ENCODE measurements around the gene NECAB2. TPM values are rescaled to one million over a fixed set of nuclear protein-coding genes. Genes with fewer than 3 reads are reported as not detected.

Gene NECAB2
- total and polyA plus RNA-seq, 2 donors (not counting 1 experiment from before 2014, with no cell fraction given): 0.03 to 0.17 TPM

DNA sequence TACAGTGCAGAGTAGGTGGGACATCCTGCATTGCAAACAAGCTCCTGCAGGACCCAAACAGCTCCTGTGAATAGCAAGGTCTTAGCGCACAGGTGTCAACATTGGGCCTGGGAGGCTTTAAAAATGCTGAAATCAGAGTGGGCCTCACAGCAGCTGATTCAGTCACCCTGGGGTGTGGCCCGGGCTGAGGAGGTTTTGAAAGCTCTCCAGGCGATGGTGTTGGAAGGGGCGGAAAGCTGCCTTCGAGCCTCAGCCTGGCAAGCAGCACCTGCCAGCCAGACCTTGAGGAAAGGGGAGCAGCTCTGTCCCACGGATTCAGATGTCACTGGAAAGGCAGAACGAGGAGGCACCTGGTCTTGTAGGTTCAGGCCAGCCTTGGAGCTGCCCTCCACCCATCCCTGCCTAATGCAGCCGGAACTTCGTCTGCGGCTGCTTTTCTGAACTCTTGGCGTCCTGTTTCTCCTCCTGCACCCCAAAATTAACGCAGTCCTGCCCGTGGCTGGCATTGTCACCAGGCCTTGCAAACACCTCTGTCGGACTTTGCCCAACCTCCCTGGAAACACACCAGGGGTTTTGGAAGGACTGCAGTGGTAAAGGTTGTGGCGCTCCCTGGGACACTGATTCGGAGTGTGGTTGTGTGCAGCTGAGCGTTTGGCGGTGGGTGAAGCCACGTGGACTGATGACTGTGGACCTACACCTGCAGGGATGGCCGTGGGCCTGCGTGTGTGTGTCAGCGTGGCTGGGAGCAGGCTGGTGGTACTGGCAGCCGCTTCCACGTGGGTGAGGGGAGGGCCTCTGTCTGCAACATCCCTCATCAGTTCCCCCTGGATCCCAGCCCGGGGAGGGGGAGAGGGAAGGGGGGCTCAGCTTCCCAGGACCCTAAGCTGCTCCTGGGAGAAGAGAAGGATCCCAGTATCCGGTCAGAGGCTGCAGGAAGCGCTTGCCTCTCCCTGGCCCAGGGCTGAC lies 3.4 kb downstream of the NECAB2 start:
- H3K36me3 ChIP-seq (ENCODE audit: control insufficient read depth, insufficient read depth, low read length): no peaks in the 10 kb centered on the region
- no peak for TF ChIP-seq EZH2 (IDR thresholded peaks at IDR 0.05; ENCODE audit: low read length, missing control alignments)
- TF ChIP-seq, protein P1, sequence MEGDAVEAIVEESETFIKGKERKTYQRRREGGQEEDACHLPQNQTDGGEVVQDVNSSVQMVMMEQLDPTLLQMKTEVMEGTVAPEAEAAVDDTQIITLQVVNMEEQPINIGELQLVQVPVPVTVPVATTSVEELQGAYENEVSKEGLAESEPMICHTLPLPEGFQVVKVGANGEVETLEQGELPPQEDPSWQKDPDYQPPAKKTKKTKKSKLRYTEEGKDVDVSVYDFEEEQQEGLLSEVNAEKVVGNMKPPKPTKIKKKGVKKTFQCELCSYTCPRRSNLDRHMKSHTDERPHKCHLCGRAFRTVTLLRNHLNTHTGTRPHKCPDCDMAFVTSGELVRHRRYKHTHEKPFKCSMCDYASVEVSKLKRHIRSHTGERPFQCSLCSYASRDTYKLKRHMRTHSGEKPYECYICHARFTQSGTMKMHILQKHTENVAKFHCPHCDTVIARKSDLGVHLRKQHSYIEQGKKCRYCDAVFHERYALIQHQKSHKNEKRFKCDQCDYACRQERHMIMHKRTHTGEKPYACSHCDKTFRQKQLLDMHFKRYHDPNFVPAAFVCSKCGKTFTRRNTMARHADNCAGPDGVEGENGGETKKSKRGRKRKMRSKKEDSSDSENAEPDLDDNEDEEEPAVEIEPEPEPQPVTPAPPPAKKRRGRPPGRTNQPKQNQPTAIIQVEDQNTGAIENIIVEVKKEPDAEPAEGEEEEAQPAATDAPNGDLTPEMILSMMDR (conservative IDR thresholded peaks at IDR 0.05 in 1 of 2, IDR thresholded peaks at IDR 0.05 in 1 of 2; ENCODE audit: low read depth in 1 of 2, low read length in 2 of 2): no peak
- H3K27me3 ChIP-seq (ENCODE audit: control insufficient read depth, insufficient read depth, low read length): peaks cover 4% of the 10 kb centered on the region
- no peaks in the 10 kb centered on the region for H4K20me1 ChIP-seq (ENCODE audit: control insufficient read depth, extremely low read depth, insufficient read depth, low read length)
- H3K9me3 ChIP-seq (ENCODE audit: control insufficient read depth, insufficient read depth, low read depth, low read length): no peaks in the 10 kb centered on the region
- H2AFZ ChIP-seq (ENCODE audit: low read length): no peak overlapping the region
- H3K4me1 ChIP-seq (ENCODE audit: control insufficient read depth, extremely low read depth, insufficient read depth, low read length): no peaks in the 10 kb centered on the region
- no peak overlapping the region for H3K9ac ChIP-seq (ENCODE audit: insufficient read depth, low read length)
- H3K4me2 ChIP-seq (ENCODE audit: extremely low read depth, insufficient read depth, low read length): no peak overlapping the region
- no peaks in the 10 kb centered on the region for H3K79me2 ChIP-seq (ENCODE audit: control insufficient read depth, insufficient read depth, low read length)
- no peak overlapping the region for H3K4me3 ChIP-seq (replicated peaks in 1 of 4; ENCODE audit: control extremely low read depth in 1 of 4, insufficient read depth in 1 of 4, low read depth in 3 of 4, low read length in 4 of 4)
- H3K27ac ChIP-seq (ENCODE audit: insufficient read depth, low read length): no peak overlapping the region
- no peak for DNase-seq (ENCODE audit: low read depth in 2 of 2)

DNA sequence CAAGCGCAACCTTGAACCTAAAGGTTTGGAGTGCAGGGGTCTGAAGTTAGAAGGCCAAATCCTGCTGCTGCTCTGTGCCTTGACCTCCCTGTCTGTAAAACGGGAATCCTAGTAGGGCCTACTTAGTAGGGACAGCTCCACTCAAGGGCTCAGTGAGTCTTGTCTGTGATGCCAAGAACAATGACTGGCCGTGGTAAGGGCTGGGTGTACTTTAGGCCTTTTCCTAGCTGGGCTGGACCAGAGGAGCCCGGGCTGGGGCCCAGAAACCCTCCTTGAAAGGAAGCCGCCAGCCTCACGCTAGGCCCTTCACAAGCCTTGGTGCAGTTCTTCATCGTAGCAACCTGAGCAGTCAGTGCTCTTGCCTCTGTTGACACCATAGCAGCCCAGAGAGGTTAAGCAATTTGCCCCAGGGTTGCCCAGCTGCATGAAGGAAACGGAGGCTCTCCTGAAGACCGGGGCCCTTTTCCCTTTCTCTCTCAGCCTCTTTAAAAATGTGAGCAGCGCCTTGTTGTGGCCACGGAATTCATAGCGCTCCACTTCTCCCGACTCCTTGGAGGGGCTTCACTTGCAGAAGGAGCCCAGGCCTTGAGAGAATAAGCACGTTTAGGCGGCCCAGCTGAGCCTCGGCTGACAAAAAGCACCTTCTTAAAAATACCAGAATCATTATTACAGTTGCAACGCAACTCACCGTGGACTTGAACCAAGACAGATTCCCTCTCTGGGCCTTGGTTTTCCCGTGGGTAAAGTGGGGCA lies 4.4 kb downstream of the NECAB2 start:
- Histone ChIP-seq H3K79me2 (ENCODE audit: control insufficient read depth, insufficient read depth, low read length) (no peaks in the 10 kb centered on the region), H3K27me3 (ENCODE audit: control insufficient read depth, insufficient read depth, low read length) (peaks cover 4% of the 10 kb centered on the region), H2AFZ (ENCODE audit: low read length) (no peak overlapping the region), H3K9me3 (ENCODE audit: control insufficient read depth, insufficient read depth, low read depth, low read length) (no peaks in the 10 kb centered on the region), H3K9ac (ENCODE audit: insufficient read depth, low read length) (no peak overlapping the region), H3K4me3 (replicated peaks in 1 of 4; ENCODE audit: control extremely low read depth in 1 of 4, insufficient read depth in 1 of 4, low read depth in 3 of 4, low read length in 4 of 4) (no peak overlapping the region), H3K4me2 (ENCODE audit: extremely low read depth, insufficient read depth, low read length) (no peak overlapping the region), H3K4me1 (ENCODE audit: control insufficient read depth, extremely low read depth, insufficient read depth, low read length) (no peaks in the 10 kb centered on the region), H3K27ac (ENCODE audit: insufficient read depth, low read length) (no peak overlapping the region), H4K20me1 (ENCODE audit: control insufficient read depth, extremely low read depth, insufficient read depth, low read length) (no peaks in the 10 kb centered on the region), H3K36me3 (ENCODE audit: control insufficient read depth, insufficient read depth, low read length) (no peaks in the 10 kb centered on the region)
- TF ChIP-seq, protein P1 (conservative IDR thresholded peaks at IDR 0.05 in 1 of 2, IDR thresholded peaks at IDR 0.05 in 1 of 2; ENCODE audit: low read depth in 1 of 2, low read length in 2 of 2): no peak
- TF ChIP-seq EZH2 (IDR thresholded peaks at IDR 0.05; ENCODE audit: low read length, missing control alignments): no peak
- no peak for DNase-seq (ENCODE audit: low read depth in 2 of 2)

DNA sequence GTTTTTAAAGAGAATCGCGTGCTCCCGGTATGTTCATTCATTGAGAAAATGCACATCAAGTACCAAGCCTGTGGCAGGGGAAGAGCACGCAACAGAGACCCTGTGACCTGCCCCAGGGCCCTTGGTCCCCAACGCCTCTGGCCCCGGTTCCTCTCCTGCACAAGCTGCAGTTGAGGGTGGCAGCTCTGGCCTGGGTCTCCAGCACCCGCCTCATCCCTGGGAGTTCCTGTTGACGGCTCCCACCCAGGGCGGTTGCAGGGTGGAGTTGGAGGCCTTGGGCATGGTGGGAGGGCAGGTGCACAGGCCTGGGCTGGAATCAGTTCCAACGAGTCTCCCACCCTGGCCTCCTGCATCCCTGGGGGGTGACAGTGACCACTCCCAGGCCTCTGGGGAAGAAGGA lies 5.0 kb downstream of the NECAB2 start:
- no peaks in the 10 kb centered on the region for H3K4me1 ChIP-seq (ENCODE audit: control insufficient read depth, extremely low read depth, insufficient read depth, low read length)
- H4K20me1 ChIP-seq (ENCODE audit: control insufficient read depth, extremely low read depth, insufficient read depth, low read length): no peaks in the 10 kb centered on the region
- no peaks in the 10 kb centered on the region for H3K79me2 ChIP-seq (ENCODE audit: control insufficient read depth, insufficient read depth, low read length)
- H2AFZ ChIP-seq (ENCODE audit: low read length): no peak overlapping the region
- no peaks in the 10 kb centered on the region for H3K9me3 ChIP-seq (ENCODE audit: control insufficient read depth, insufficient read depth, low read depth, low read length)
- no peak overlapping the region for H3K27ac ChIP-seq (ENCODE audit: insufficient read depth, low read length)
- peaks cover 7% of the 10 kb centered on the region for H3K27me3 ChIP-seq (ENCODE audit: control insufficient read depth, insufficient read depth, low read length)
- no peak overlapping the region for H3K9ac ChIP-seq (ENCODE audit: insufficient read depth, low read length)
- no peak overlapping the region for H3K4me3 ChIP-seq (replicated peaks in 1 of 4; ENCODE audit: control extremely low read depth in 1 of 4, insufficient read depth in 1 of 4, low read depth in 3 of 4, low read length in 4 of 4)
- no peak for DNase-seq (ENCODE audit: low read depth in 2 of 2)
- TF ChIP-seq, protein P1 (conservative IDR thresholded peaks at IDR 0.05 in 1 of 2, IDR thresholded peaks at IDR 0.05 in 1 of 2; ENCODE audit: low read depth in 1 of 2, low read length in 2 of 2): no peak
- TF ChIP-seq EZH2 (IDR thresholded peaks at IDR 0.05; ENCODE audit: low read length, missing control alignments): no peak
- no peak overlapping the region for H3K4me2 ChIP-seq (ENCODE audit: extremely low read depth, insufficient read depth, low read length)
- no peaks in the 10 kb centered on the region for H3K36me3 ChIP-seq (ENCODE audit: control insufficient read depth, insufficient read depth, low read length)

All from fibroblast of lung (primary cell).